Large intestine (tissue), 12 donors: ENCODE measurements around the gene CERS1. TPM values are rescaled to one million over a fixed set of nuclear protein-coding genes. Genes with fewer than 3 reads are reported as not detected.

Experiments
- DNase-seq, 2 donors: peaks; one replicate each; pipeline versions ENCODE4 v3.0.0 to v3.0.0-alpha.2; 2013
- H3K27ac ChIP-seq: one replicate; pipeline ENCODE4 v1.5.1; 2013; ENCODE audit warnings: low read length
- H3K27me3 ChIP-seq: 2 replicates; pipeline ENCODE4 v1.6.1; 2013; ENCODE audit warnings: low read length; ENCODE audit not compliant: control insufficient read depth, insufficient read depth
- H3K36me3 ChIP-seq: 2 replicates; pipeline ENCODE4 v1.6.1; 2013; ENCODE audit warnings: low read length; ENCODE audit not compliant: control insufficient read depth, insufficient read depth
- H3K4me1 ChIP-seq: one replicate; pipeline ENCODE4 v1.6.1; 2013; ENCODE audit warnings: low read length; ENCODE audit not compliant: control insufficient read depth, insufficient read depth
- H3K4me3 ChIP-seq: one replicate; pipeline ENCODE4 v1.5.1; 2013; ENCODE audit warnings: low read length
- H3K9me3 ChIP-seq: one replicate; pipeline ENCODE4 v1.6.1; 2013; ENCODE audit warnings: mild to moderate bottlenecking, low read depth, low read length, moderate library complexity; ENCODE audit not compliant: control insufficient read depth
- WGBS: methylation state at CpG from one replicate; pipeline ENCODE4 v1.1.5; 2013; ENCODE audit warnings: low lambda C conversion rate; ENCODE audit not compliant: insufficient coverage; 5-methylcytosine and 5-hydroxymethylcytosine counted together
- long read RNA-seq, 11 donors: transcript quantifications; one replicate each; lab custom pipeline, GENCODE V29; 2026
- polyA plus RNA-seq: library from polyadenylated mRNA; unstranded; fragments of 120-200 nt; gene quantifications from one replicate; pipeline ENCODE4 v1.2.1, GENCODE V29; 2013

The CERS1 gene
- 3.1 TPM for polyA plus RNA-seq
- long read RNA-seq, donor 1, result 0 reads
- long read RNA-seq, donor 2, partial matches to known transcripts, result 0 of 1 reads
- long read RNA-seq, donor 2, other reads (novel, unspliced or antisense), result 0 of 1 reads
- long read RNA-seq, donor 3, result 0 reads
- long read RNA-seq, donor 4, result 0 reads
- long read RNA-seq, donor 5, partial matches to known transcripts, result 0 of 1 reads
- long read RNA-seq, donor 5, other reads (novel, unspliced or antisense), result 0 of 1 reads
- long read RNA-seq, donor 6, partial matches to known transcripts, result 0 of 2 reads
- long read RNA-seq, donor 6, other reads (novel, unspliced or antisense), result 0 of 2 reads
- long read RNA-seq, donor 7, partial matches to known transcripts, result 0 of 1 reads
- long read RNA-seq, donor 7, other reads (novel, unspliced or antisense), result 0 of 1 reads
- long read RNA-seq, donor 8, partial matches to known transcripts, result 0 of 1 reads
- long read RNA-seq, donor 8, other reads (novel, unspliced or antisense), result 0 of 1 reads
- long read RNA-seq, donor 9, result 0 reads
- long read RNA-seq, donor 10, result 0 reads
- long read RNA-seq, donor 11, result 0 reads

- DNase-seq, result peak in 1 of 2 donors; percentile 32
Observed at GRCh38 chr19:18895824-18896341, at the start of gene CERS1. Gene CERS1 (minus strand): TSS chr19:18896158. CDS start chr19:18896072, 86 bp downstream.

GRCh38 chr19:18945297-18945696, 49.3 kb upstream of the CERS1 start:
- H3K4me3 ChIP-seq, result no peak overlapping the region
- peaks cover 2% of the 10 kb centered on the region for H3K27me3 ChIP-seq
- no peak for DNase-seq
- peaks cover under 1% of the 10 kb centered on the region for H3K9me3 ChIP-seq
- peaks cover 12% of the 10 kb centered on the region for H3K4me1 ChIP-seq
- no CpG with 5 or more reads among the region's 9 CpGs for WGBS
- H3K36me3 ChIP-seq, result no peaks in the 10 kb centered on the region
- no peak overlapping the region for H3K27ac ChIP-seq

More at GRCh38 chr19:18895824-18896341, at the start of gene CERS1:
- Histone ChIP-seq H3K27ac (no peak within 1 kb of the TSS), H3K9me3 (peaks cover 4% of the 10 kb centered on the region), H3K36me3 (peaks cover 10% of the 10 kb centered on the region), H3K27me3 (peaks cover 27% of the 10 kb centered on the region), H3K4me3 (peak within 1 kb of the TSS; percentile 35), H3K4me1 (peaks cover 22% of the 10 kb centered on the region)
- WGBS, result no CpG with 5 or more reads among the region's 89 CpGs

- H3K9me3 ChIP-seq, result peaks cover 6% of the 10 kb centered on the region
- H3K27me3 ChIP-seq, result peaks cover 10% of the 10 kb centered on the region
- no CpG with 5 or more reads among the region's 4 CpGs for WGBS
- H3K36me3 ChIP-seq, result no peaks in the 10 kb centered on the region
- no peak overlapping the region for H3K27ac ChIP-seq
- DNase-seq, result no peak
- H3K4me3 ChIP-seq, result no peak overlapping the region
- peaks cover 15% of the 10 kb centered on the region for H3K4me1 ChIP-seq
Observed at GRCh38 chr19:18943465-18943864, 47.5 kb upstream of the CERS1 start.

- no peak for DNase-seq
- Histone ChIP-seq H3K4me3 (no peak overlapping the region), H3K9me3 (peaks cover 6% of the 10 kb centered on the region), H3K27me3 (peaks cover 10% of the 10 kb centered on the region), H3K4me1 (peaks cover 15% of the 10 kb centered on the region), H3K27ac (no peak overlapping the region), H3K36me3 (no peaks in the 10 kb centered on the region)
- WGBS, result 71% methylated on average over 1 of the region's 6 CpGs
Observed at GRCh38 chr19:18942692-18943091, 46.7 kb upstream of the CERS1 start.

- 100% methylated on average over 1 of the region's 18 CpGs for WGBS
- peaks cover 15% of the 10 kb centered on the region for H3K4me1 ChIP-seq
- no peak overlapping the region for H3K27ac ChIP-seq
- H3K9me3 ChIP-seq, result peaks cover 6% of the 10 kb centered on the region
- H3K27me3 ChIP-seq, result peaks cover 10% of the 10 kb centered on the region
- DNase-seq, result no peak
- no peaks in the 10 kb centered on the region for H3K36me3 ChIP-seq
- H3K4me3 ChIP-seq, result no peak overlapping the region
Observed at GRCh38 chr19:18941628-18942354, 45.8 kb upstream of the CERS1 start.

GRCh38 chr19:18940769-18941627, 45.0 kb upstream of the CERS1 start, which contains the start of gene HOMER3:
Gene HOMER3 (minus strand): TSS chr19:18941217. CDS start chr19:18938982, 2,235 bp downstream.
- no peak within 1 kb of the TSS for H3K27ac ChIP-seq
- no peaks in the 10 kb centered on the region for H3K36me3 ChIP-seq
- DNase-seq, result peak; percentile 43 to 68
- WGBS, result no CpG with 5 or more reads among the region's 81 CpGs
- peaks cover 6% of the 10 kb centered on the region for H3K9me3 ChIP-seq
- H3K27me3 ChIP-seq, result peaks cover 10% of the 10 kb centered on the region
- H3K4me3 ChIP-seq, result peak within 1 kb of the TSS; percentile 66
- H3K4me1 ChIP-seq, result peaks cover 15% of the 10 kb centered on the region

- Histone ChIP-seq H3K9me3 (peaks cover 6% of the 10 kb centered on the region), H3K36me3 (no peaks in the 10 kb centered on the region), H3K4me1 (peaks cover 15% of the 10 kb centered on the region), H3K27ac (no peak overlapping the region), H3K27me3 (peaks cover 10% of the 10 kb centered on the region), H3K4me3 (peak overlapping the region; percentile 66)
- WGBS, result no CpG with 5 or more reads among the region's 47 CpGs
- peak; percentile 30 to 49 for DNase-seq
Observed at GRCh38 chr19:18939922-18940768, 44.2 kb upstream of the CERS1 start.

- DNase-seq, result no peak
- no peak overlapping the region for H3K4me3 ChIP-seq
Observed at GRCh38 chr19:18939163-18939562, 43.2 kb upstream of the CERS1 start.

GRCh38 chr19:18933297-18933696, 37.3 kb upstream of the CERS1 start:
- peaks cover 20% of the 10 kb centered on the region for H3K36me3 ChIP-seq
- no peak for DNase-seq
- no CpG with 5 or more reads among the region's 13 CpGs for WGBS

More at GRCh38 chr19:18939163-18939562, 43.2 kb upstream of the CERS1 start:
- Histone ChIP-seq H3K36me3 (peaks cover 3% of the 10 kb centered on the region), H3K27ac (no peak overlapping the region), H3K4me1 (peaks cover 15% of the 10 kb centered on the region), H3K27me3 (peaks cover 10% of the 10 kb centered on the region), H3K9me3 (peaks cover 6% of the 10 kb centered on the region)
- WGBS, result no CpG with 5 or more reads among the region's 3 CpGs

More at GRCh38 chr19:18933297-18933696, 37.3 kb upstream of the CERS1 start:
- no peak overlapping the region for H3K4me3 ChIP-seq
- H3K4me1 ChIP-seq, result peaks cover 3% of the 10 kb centered on the region
- H3K27me3 ChIP-seq, result no peaks in the 10 kb centered on the region
- peaks cover 3% of the 10 kb centered on the region for H3K9me3 ChIP-seq
- H3K27ac ChIP-seq, result no peak overlapping the region
